GM18951 (cell line): ENCODE measurements around the gene PKD1.

Source experiments
- POLR2A ChIP-seq: IDR thresholded peaks from 4 replicates; pipeline ENCODE4 v1.6.1; 2011; ENCODE audit warnings: mild to moderate bottlenecking; ENCODE audit not compliant: insufficient read length, insufficient read depth; ENCODE audit errors: extremely low read depth
- in situ Hi-C: fragments of 300-500 bp; cut with MboI; formaldehyde crosslinking; loops from one replicate; pipeline ENCODE4 v1.12.0; 2022; ENCODE audit warnings: low sequenced_read_pairs, mixed read lengths, inconsistent platforms; ENCODE audit not compliant: unreplicated experiment

The PKD1 gene

GRCh38 chr16:2047330-2048115 lies 88.2 kb downstream of the PKD1 start, which contains the start of the genes NTHL1 and TSC2:
Gene NTHL1 (minus strand): TSS chr16:2047834. CDS start chr16:2047823, 11 bp downstream.
Gene TSC2 (plus strand): TSS chr16:2047985. CDS start chr16:2048616, 631 bp downstream.
- TF ChIP-seq POLR2A = peak; percentile 89
- in situ Hi-C loops = no loop called here

DNA sequence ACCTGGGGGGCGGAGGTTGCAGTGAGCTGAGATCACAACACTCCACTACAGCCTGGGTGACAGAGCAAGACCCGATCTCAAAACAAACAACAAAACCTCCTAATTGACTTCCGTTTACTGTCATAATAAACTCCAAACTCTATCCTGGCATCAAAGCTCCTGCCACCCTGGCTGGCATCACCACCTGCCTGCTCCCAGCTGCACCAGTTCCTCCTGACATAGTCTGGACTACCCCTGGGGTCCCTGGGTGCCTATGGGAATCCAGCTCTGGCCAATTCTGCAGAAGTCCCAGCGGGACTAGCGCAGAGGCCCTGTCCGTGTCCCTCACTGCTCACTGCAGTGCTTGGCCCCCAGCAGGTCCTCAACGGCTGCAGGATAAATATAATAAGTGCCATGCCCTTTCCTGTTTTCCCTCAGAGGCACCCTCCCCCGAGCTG lies 88.8 kb downstream of the PKD1 start:
- in situ Hi-C loops = no loop called here
- TF ChIP-seq POLR2A = no peak

DNA sequence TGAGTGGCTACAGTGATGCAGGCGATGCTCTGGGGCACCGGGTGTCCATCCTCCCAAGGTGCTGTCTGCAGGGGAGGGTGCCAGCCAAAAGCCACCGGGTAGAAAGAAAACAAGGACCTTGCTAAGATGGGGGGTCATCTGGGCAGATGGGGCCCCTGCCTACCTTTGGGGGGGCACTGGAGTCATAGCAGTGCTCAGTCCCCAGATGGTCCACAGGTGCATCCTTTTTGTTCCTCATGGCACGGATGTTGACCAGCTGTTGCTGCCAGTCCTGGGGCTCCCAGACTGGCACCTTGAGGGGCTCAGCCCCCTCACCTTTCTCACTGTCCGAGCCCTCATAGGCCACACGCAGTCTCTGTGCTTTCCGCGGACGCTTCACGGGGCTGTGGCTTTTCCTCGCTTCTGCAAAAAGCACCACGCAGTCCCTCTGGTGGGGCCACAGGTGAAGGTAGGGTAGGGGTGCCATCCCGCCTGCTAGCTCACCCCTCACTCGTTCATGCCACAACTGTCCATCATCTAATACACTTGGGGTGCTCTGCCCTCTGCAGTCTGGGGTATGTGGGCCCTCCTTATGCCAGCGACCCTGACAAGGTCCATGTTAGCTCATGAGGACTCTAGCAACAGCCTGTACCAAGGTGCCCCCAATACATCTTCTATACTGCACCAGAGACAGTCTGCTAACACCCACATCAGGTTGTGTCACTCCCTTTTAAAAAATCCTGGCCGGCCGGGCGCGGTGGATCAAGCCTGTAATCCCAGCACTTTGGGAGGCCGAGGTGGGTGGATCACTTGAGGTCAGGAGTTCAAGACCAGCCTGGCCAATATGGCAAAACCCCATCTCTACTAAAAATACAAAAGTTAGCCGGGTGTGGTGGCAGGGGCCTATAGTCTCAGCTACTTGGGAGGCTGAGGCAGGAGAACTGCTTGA lies 89.5 kb downstream of the PKD1 start:
- TF ChIP-seq POLR2A = no peak
- in situ Hi-C loops = no loop called here

DNA sequence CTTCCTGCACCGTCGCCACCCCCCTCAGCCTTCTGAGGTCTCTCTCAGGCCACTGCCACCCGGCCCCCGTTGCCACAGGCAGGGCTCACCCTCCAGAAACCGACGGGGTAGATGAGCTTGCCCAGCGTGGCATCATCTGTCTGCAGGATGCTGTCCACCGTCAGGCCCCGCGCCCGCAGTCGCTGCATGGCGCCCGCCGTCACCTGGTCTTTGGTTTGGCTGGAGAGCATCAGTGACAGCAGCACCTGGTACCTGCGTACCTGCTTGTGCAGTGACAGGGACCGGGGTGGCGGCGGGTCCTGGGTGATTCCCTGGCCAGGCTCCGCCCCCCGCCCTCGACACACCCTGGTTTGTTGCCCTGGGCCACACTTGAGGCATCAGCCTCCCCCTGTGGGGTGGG lies 91.2 kb downstream of the PKD1 start:
- no peak for TF ChIP-seq POLR2A
- in situ Hi-C loops = no loop called here

DNA sequence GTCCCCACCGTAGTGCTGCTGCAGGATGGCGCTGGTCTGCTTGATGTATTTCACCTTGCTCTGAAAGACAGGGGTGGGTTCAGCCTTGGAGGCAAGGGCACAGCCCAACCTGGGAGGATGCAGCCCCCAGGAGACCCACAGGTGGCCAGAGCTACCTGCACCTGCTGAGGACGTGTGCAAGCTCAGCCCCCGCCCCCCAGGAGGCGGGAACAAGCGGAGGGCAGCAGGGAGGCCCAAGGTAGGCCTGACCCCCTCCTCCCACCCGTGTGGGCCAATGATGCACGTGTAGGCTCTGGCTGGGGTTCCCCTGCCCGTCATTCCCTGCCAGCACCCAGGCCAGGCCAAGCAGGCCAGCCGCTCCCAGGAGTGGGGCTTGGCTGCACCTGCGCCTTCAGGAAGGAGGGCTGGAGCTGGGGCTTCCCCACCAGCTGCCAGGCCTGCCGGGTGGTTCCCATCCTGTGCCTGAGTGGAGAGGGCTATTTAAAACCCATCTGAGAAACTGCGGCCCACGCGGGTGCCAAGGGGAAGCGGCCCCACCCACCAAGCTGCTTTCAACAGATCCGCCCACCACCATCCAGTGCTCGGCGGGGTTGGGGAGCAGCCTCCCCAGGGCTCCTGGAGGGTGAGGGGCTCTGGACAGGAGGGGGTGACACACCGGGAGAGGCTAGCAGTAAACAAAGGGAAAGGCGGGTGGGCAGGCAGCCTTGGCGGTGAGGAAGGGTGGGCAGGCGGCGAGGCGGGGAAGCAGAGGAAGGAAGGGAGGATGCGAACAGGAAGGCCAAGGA lies 91.8 kb downstream of the PKD1 start:
- in situ Hi-C loops = no loop called here
- TF ChIP-seq POLR2A = no peak

GRCh38 chr16:2042986-2043666 lies 92.6 kb downstream of the PKD1 start:
- TF ChIP-seq POLR2A = no peak
- in situ Hi-C loops = no loop called here

- TF ChIP-seq POLR2A = no peak
- in situ Hi-C loops = no loop called here
Measured at GRCh38 chr16:2042171-2042985, 93.3 kb downstream of the PKD1 start.

- in situ Hi-C loops = no loop called here
Measured at GRCh38 chr16:2040787-2041522, 94.7 kb downstream of the PKD1 start.

DNA sequence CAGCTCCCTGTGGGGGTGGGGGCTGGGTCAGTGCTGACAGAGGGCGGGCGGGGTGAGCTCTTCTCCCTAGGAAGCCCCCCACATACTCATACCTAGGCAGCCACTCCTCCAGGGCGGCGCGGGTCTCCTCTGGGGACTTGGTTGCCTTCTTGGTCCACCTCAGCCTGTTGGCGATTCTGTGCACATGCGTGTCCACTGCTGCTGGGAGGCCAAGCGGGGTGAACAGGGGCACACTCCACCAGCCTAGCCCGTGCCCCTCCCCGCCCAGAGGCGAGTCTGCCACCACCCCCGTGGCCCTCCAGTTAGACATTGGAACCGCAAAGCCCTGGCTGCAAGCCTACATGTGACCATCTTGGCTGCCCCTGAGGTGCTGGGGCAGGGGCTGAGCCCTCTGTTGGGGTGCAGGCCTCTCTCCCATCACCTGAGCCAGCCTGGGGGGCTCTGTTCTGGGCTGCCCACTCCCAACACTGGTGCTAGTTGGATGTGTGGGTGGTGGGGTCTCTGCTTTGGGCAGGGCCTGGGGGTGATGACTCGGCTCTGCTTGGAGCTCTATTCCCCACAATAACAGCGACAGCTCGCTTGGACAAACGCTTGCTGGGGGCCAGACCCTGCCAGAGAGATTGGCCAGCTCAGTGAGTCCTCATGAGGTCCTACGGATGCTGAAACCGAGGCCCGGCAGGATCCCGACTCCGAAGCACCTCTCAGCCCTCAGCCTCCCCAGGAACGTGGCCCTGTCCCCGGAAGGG lies 95.5 kb downstream of the PKD1 start:
- in situ Hi-C loops = no loop called here

More at GRCh38 chr16:2040787-2041522, 94.7 kb downstream of the PKD1 start:
- TF ChIP-seq POLR2A = no peak

GRCh38 chr16:2039274-2040031 lies 96.2 kb downstream of the PKD1 start:
- in situ Hi-C loops = no loop called here
- no peak for TF ChIP-seq POLR2A

More for the DNA sequence above, 95.5 kb downstream of the PKD1 start:
- TF ChIP-seq POLR2A = no peak
